ENCODE data around the gene C2CD3. TPM values are rescaled to one million over a fixed set of nuclear protein-coding genes. Genes with fewer than 3 reads are reported as not detected.
"Not testable (repeated sequence)": the region's sequence is repeated elsewhere in the genome, so short reads cannot be mapped to it uniquely, and the experiment has no call there.

The C2CD3 gene
- total and polyA plus RNA-seq, 4 donors: 3.1 to 14.5 (median 6.7) TPM

DNA sequence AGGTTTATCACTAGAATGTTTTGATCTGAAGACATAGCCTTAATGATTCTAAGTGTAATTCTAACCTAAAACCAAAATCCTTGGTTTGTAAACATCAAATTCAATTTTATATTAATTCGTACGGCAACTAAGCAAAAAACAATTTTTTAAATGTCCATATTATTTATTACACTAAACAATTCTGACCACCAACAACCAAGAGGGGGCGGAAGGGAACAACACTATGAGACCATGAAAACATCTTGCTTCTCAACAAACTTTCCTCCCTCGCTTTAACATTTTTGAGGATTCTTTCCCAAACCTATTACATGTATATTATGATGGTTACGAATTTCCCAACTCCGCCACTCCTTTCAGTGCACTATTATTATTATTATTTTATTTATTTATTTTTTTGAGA, 181.6 kb downstream of the C2CD3 start:
- Histone ChIP-seq H3K4me1 (ENCODE audit: control insufficient read depth in 4 of 4, insufficient read depth in 4 of 4, low read length in 3 of 4) (no peaks in the 10 kb centered on the region), H3K4me3 (ENCODE audit: low read depth in 1 of 3, low read length in 3 of 3) (no peak overlapping the region), H3K9me3 (ENCODE audit: control insufficient read depth in 4 of 4, low read length in 3 of 4) (no peaks in the 10 kb centered on the region), H3K9ac (ENCODE audit: low read depth in 1 of 2, low read length in 2 of 2) (no peak overlapping the region), H3K36me3 (ENCODE audit: control insufficient read depth in 4 of 4, insufficient read depth in 3 of 4, low read depth in 1 of 4, low read length in 3 of 4) (no peaks in the 10 kb centered on the region), H3K27ac (ENCODE audit: low read depth in 1 of 2, low read length in 2 of 2) (no peak overlapping the region), H3K27me3 (ENCODE audit: control insufficient read depth in 4 of 4, insufficient read depth in 4 of 4, low read length in 3 of 4) (no peaks in the 10 kb centered on the region)
- TF ChIP-seq ATF3 (IDR thresholded peaks at IDR 0.05): no peak
- no peak for DNase-seq (ENCODE audit: low spot score)
- 95% methylated on average over 6 of the region's 6 CpGs for WGBS

- WGBS: 92% methylated on average over 7 of the region's 7 CpGs
- no peaks in the 10 kb centered on the region for H3K9me3 ChIP-seq (ENCODE audit: control insufficient read depth in 4 of 4, low read length in 3 of 4)
These were observed 182.6 kb downstream of the C2CD3 start for GRCh38 chr11:73988227-73988626.

GRCh38 chr11:73985661-73986060, 185.1 kb downstream of the C2CD3 start:
- H3K9me3 ChIP-seq (ENCODE audit: control insufficient read depth in 4 of 4, low read length in 3 of 4); H3K27me3 ChIP-seq (ENCODE audit: control insufficient read depth in 4 of 4, insufficient read depth in 4 of 4, low read length in 3 of 4); H3K4me1 ChIP-seq (ENCODE audit: control insufficient read depth in 4 of 4, insufficient read depth in 4 of 4, low read length in 3 of 4); H3K9ac ChIP-seq (ENCODE audit: low read depth in 1 of 2, low read length in 2 of 2); H3K27ac ChIP-seq (ENCODE audit: low read depth in 1 of 2, low read length in 2 of 2); H3K36me3 ChIP-seq (ENCODE audit: control insufficient read depth in 4 of 4, insufficient read depth in 3 of 4, low read depth in 1 of 4, low read length in 3 of 4); DNase-seq (ENCODE audit: low spot score); H3K4me3 ChIP-seq (ENCODE audit: low read depth in 1 of 3, low read length in 3 of 3): not testable (repeated sequence)
- WGBS: 95% methylated on average over 4 of the region's 4 CpGs

More at GRCh38 chr11:73988227-73988626, 182.6 kb downstream of the C2CD3 start:
- DNase-seq (ENCODE audit: low spot score): no peak
- no peaks in the 10 kb centered on the region for H3K36me3 ChIP-seq (ENCODE audit: control insufficient read depth in 4 of 4, insufficient read depth in 3 of 4, low read depth in 1 of 4, low read length in 3 of 4)
- H3K27me3 ChIP-seq (ENCODE audit: control insufficient read depth in 4 of 4, insufficient read depth in 4 of 4, low read length in 3 of 4): no peaks in the 10 kb centered on the region
- H3K4me1 ChIP-seq (ENCODE audit: control insufficient read depth in 4 of 4, insufficient read depth in 4 of 4, low read length in 3 of 4): peaks cover 0 to 4% (median 3%) of the 10 kb centered on the region in 4 donors
- TF ChIP-seq NR2F2 (IDR thresholded peaks at IDR 0.05) (no peak), JUND (IDR thresholded peaks at IDR 0.05) (no peak), HNF4A (conservative IDR thresholded peaks at IDR 0.05) (no peak), RAD21 (IDR thresholded peaks at IDR 0.05) (no peak), YY1 (IDR thresholded peaks at IDR 0.05) (no peak), GABPA (IDR thresholded peaks at IDR 0.05 in 1 of 2, conservative IDR thresholded peaks at IDR 0.05 in 1 of 2) (no peak), FOXA2 (IDR thresholded peaks at IDR 0.05) (no peak)
- H3K4me3 ChIP-seq (ENCODE audit: low read depth in 1 of 3, low read length in 3 of 3): no peak overlapping the region
- no peak overlapping the region for H3K27ac ChIP-seq (ENCODE audit: low read depth in 1 of 2, low read length in 2 of 2)
- H3K9ac ChIP-seq (ENCODE audit: low read depth in 1 of 2, low read length in 2 of 2): no peak overlapping the region

DNA sequence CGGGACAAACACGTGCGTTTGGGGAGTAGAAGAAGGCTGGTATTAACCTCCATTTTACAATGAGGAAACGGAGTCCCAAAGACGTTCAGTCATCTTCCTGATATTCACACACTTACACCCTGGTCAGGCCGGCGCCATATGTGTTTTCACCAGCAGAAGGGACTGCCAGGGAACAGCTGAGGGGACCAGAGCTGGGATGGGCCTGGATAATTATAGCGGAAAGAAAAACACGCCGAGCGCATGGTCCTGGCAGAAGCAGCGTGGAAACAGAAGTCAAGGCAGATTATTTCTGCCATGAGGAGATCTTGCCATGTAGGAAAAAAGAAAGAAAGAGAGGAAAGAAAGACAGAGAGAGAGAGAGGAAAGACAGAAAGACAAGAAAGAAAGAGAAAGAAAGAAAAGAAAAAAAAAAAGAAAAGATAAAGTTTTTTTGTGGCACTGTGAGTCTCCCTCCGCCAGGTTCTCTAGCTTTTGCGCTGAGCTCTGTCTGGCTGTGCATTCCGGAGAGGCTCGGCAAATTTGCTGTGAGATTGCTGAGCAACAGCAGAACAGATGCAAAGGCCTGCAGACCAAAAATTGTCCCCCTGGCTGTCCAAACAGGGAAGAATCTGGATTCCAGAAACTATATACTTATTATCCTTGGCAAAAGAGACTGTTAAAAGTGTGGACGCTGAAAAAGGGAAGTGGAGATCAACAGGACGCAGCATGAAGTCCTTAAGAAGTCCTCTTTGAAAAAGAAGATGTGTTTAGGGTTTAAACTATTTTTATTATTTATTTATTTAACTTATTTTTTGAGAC, 186.9 kb downstream of the C2CD3 start:
- Histone ChIP-seq H3K27me3 (ENCODE audit: control insufficient read depth in 4 of 4, insufficient read depth in 4 of 4, low read length in 3 of 4) (no peaks in the 10 kb centered on the region), H3K36me3 (ENCODE audit: control insufficient read depth in 4 of 4, insufficient read depth in 3 of 4, low read depth in 1 of 4, low read length in 3 of 4) (no peaks in the 10 kb centered on the region), H3K27ac (ENCODE audit: low read depth in 1 of 2, low read length in 2 of 2) (peak overlapping the region; percentile 84 to 92), H3K9me3 (ENCODE audit: control insufficient read depth in 4 of 4, low read length in 3 of 4) (no peaks in the 10 kb centered on the region), H3K4me3 (ENCODE audit: low read depth in 1 of 3, low read length in 3 of 3) (peak overlapping the region in 2 of 3 donors; percentile 35 to 82), H3K4me1 (ENCODE audit: control insufficient read depth in 4 of 4, insufficient read depth in 4 of 4, low read length in 3 of 4) (peaks cover 3 to 8% (median 5%) of the 10 kb centered on the region in 4 donors), H3K9ac (ENCODE audit: low read depth in 1 of 2, low read length in 2 of 2) (no peak overlapping the region)
- DNase-seq (ENCODE audit: low spot score): peak; percentile 33
- 71% methylated on average over 18 of the region's 18 CpGs for WGBS
- no peak for TF ChIP-seq ATF3 (IDR thresholded peaks at IDR 0.05)
- peak; percentile 6 for TF ChIP-seq MAX (IDR thresholded peaks at IDR 0.05)

Data from liver (tissue), 9 donors.